DOHH2 (cell line): Measurements from ENCODE around the gene VPS45.
A peak's percentile ranks its signal among the peaks of the same experiment; 100 is the strongest.

Source experiments
- H3F3A ChIP-seq: fragments of 200-600 bp; sonication (generic), shearing (Covaris generic); 2 replicates; pipeline ENCODE4 v1.6.0; 2016; ENCODE audit warnings: antibody characterized with exemption, mild to moderate bottlenecking; ENCODE audit not compliant: control insufficient read depth, insufficient read depth
- H3K27ac ChIP-seq: fragments of 200-600 bp; sonication (generic); 2 replicates; pipeline ENCODE4 v1.5.1; 2014; ENCODE audit warnings: low read depth, mild to moderate bottlenecking, low read length, moderate library complexity
- H3K27me3 ChIP-seq: fragments of 200-600 bp; sonication (generic); 2 replicates; pipeline ENCODE4 v1.6.1; 2014; ENCODE audit warnings: mild to moderate bottlenecking, low read length, mixed read lengths; ENCODE audit not compliant: control insufficient read depth
- H3K36me3 ChIP-seq: fragments of 200-600 bp; sonication (generic); 2 replicates; pipeline ENCODE4 v1.6.1; 2014; ENCODE audit warnings: mild to moderate bottlenecking, low read length, moderate library complexity, mixed read lengths; ENCODE audit not compliant: control insufficient read depth
- H3K4me1 ChIP-seq: fragments of 200-600 bp; sonication (generic); 2 replicates; pipeline ENCODE4 v1.6.1; 2014; ENCODE audit warnings: mild to moderate bottlenecking, low read length, mixed read lengths; ENCODE audit not compliant: control insufficient read depth
- H3K4me2 ChIP-seq: fragments of 200-600 bp; sonication (generic); 2 replicates; pipeline ENCODE4 v1.6.0; 2014; ENCODE audit warnings: mild to moderate bottlenecking, low read length, moderate library complexity
- H3K4me3 ChIP-seq: fragments of 200-600 bp; sonication (generic); 2 replicates; pipeline ENCODE4 v1.5.1; 2014; ENCODE audit warnings: mild to moderate bottlenecking, low read length, mixed read lengths
- H3K79me2 ChIP-seq: fragments of 200-600 bp; sonication (generic); 2 replicates; pipeline ENCODE4 v1.6.1; 2014; ENCODE audit warnings: mild to moderate bottlenecking, low read length, mixed read lengths; ENCODE audit not compliant: control insufficient read depth
- H3K9me2 ChIP-seq: fragments of 200-600 bp; sonication (generic); replicated peaks from 2 replicates; pipeline ENCODE4 v1.6.1; 2014; ENCODE audit warnings: mild to moderate bottlenecking, low read length, mixed read lengths; ENCODE audit not compliant: control insufficient read depth
- H3K9me3 ChIP-seq: fragments of 200-600 bp; sonication (generic); 2 replicates; pipeline ENCODE4 v1.6.1; 2014; ENCODE audit warnings: antibody characterized with exemption, low read length, mixed read lengths; ENCODE audit not compliant: control insufficient read depth, insufficient read depth
- H4K20me1 ChIP-seq: fragments of 200-600 bp; sonication (generic); 2 replicates; pipeline ENCODE4 v1.6.0; 2014; ENCODE audit warnings: low read depth, mild to moderate bottlenecking, antibody characterized with exemption, low read length, moderate library complexity; ENCODE audit not compliant: control insufficient read depth, insufficient read depth
- EZH2phosphoT487 ChIP-seq: fragments of 200-600 bp; sonication (generic); IDR thresholded peaks from 2 replicates; pipeline ENCODE4 v1.6.1; 2017; ENCODE audit warnings: borderline replicate concordance, mild to moderate bottlenecking, antibody characterized with exemption, low read length, moderate library complexity, mixed read lengths
- TF ChIP-seq, protein P1 (sequence below): fragments of 200-600 bp; sonication (generic); IDR thresholded peaks from one replicate; pipeline ENCODE4 v1.5.1; 2014; ENCODE audit warnings: antibody characterized with exemption, mild to moderate bottlenecking, low read depth, low read length; ENCODE audit not compliant: poor library complexity, severe bottlenecking

VPS45 gene

DNA sequence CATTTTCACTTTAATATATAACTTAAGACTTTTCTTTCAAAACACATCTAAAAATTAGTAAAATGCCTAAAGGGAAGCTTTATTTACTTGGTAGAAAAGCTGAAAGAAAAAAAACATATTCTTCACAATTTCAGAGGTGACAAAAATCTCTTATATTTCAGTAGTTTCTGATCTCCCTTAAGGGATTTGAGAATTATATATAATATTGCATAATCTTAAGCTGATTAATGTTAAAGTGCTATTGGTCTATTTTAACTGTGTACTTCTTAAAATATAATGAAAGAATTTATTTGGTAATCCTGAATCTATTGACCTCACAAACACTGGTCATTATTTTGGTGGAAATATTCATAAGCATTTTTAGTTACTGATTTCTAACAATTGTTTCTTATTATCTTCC lies 1.2 kb upstream of the VPS45 start:
- Histone ChIP-seq H3F3A (peaks cover 3% of the 10 kb centered on the region; the same call in 1 of the 2 replicates), H3K27ac (peak overlapping the region; percentile 75), H3K4me1 (peaks cover 28% of the 10 kb centered on the region), H3K27me3 (no peaks in the 10 kb centered on the region), H4K20me1 (no peaks in the 10 kb centered on the region), H3K9me3 (no peaks in the 10 kb centered on the region), H3K79me2 (peaks cover 32% of the 10 kb centered on the region), H3K36me3 (peaks cover 5% of the 10 kb centered on the region), H3K4me2 (peak overlapping the region; percentile 94), H3K4me3 (peak overlapping the region; percentile 98), H3K9me2 (no peaks in the 10 kb centered on the region)
- TF ChIP-seq, protein P1, sequence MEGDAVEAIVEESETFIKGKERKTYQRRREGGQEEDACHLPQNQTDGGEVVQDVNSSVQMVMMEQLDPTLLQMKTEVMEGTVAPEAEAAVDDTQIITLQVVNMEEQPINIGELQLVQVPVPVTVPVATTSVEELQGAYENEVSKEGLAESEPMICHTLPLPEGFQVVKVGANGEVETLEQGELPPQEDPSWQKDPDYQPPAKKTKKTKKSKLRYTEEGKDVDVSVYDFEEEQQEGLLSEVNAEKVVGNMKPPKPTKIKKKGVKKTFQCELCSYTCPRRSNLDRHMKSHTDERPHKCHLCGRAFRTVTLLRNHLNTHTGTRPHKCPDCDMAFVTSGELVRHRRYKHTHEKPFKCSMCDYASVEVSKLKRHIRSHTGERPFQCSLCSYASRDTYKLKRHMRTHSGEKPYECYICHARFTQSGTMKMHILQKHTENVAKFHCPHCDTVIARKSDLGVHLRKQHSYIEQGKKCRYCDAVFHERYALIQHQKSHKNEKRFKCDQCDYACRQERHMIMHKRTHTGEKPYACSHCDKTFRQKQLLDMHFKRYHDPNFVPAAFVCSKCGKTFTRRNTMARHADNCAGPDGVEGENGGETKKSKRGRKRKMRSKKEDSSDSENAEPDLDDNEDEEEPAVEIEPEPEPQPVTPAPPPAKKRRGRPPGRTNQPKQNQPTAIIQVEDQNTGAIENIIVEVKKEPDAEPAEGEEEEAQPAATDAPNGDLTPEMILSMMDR: no peak
- TF ChIP-seq EZH2phosphoT487: no peak

DNA sequence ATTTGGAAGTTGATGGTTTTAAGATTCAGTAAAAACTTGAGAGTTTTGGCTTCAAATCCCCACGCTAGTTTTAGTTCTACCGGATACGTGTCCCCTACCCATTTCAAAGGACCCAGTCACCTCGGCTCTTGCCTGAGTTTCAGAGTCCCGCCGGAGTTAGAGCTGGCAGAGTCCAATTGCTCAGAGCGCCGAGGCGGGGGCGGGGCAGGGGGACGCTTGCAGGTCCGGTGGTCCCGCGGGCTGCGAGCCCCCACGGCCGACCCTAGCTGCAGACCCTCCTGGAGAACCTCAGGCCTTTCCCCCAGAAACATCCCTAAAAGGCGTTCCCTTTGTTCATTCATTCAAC lies 765 bp upstream of the VPS45 start:
- H3K27me3 ChIP-seq: no peaks in the 10 kb centered on the region
- peak overlapping the region; percentile 94 for H3K4me2 ChIP-seq
- H3K9me3 ChIP-seq: no peaks in the 10 kb centered on the region
- peaks cover 32% of the 10 kb centered on the region for H3K79me2 ChIP-seq
- H3K4me3 ChIP-seq: peak overlapping the region; percentile 98
- TF ChIP-seq, protein P1: no peak
- TF ChIP-seq EZH2phosphoT487: no peak
- peak overlapping the region; percentile 75 for H3K27ac ChIP-seq
- no peaks in the 10 kb centered on the region for H4K20me1 ChIP-seq
- peaks cover 3% of the 10 kb centered on the region; the same call in 1 of the 2 replicates for H3F3A ChIP-seq
- peaks cover 5% of the 10 kb centered on the region for H3K36me3 ChIP-seq
- H3K9me2 ChIP-seq: no peaks in the 10 kb centered on the region
- peaks cover 28% of the 10 kb centered on the region for H3K4me1 ChIP-seq

DNA sequence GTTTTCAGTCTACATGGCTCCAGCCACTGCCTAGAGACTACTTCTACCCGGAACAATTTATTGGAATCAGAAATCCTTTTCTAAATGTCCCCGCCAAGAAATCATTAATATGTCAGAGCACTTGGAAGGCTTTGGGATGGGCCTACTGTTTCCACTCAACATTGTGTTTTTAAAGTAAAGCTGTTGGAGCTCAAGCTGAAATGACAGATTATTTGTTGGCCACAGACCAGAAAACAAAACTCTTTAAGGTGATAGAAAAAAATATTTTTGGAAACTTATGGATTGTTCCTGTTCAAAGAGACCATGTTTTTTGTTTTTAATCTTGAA lies 496 bp downstream of the VPS45 start:
- H3K27ac ChIP-seq: no peak overlapping the region

More for the DNA sequence above, 496 bp downstream of the VPS45 start:
- no peaks in the 10 kb centered on the region for H4K20me1 ChIP-seq
- peaks cover 28% of the 10 kb centered on the region for H3K4me1 ChIP-seq
- H3K9me2 ChIP-seq: no peaks in the 10 kb centered on the region
- H3K36me3 ChIP-seq: peaks cover 9% of the 10 kb centered on the region
- peaks cover 32% of the 10 kb centered on the region for H3K79me2 ChIP-seq
- no peak for TF ChIP-seq EZH2phosphoT487
- TF ChIP-seq, protein P1: no peak
- H3F3A ChIP-seq: peaks cover 4% of the 10 kb centered on the region; the same call in 1 of the 2 replicates
- peak overlapping the region; percentile 94 for H3K4me2 ChIP-seq
- no peaks in the 10 kb centered on the region for H3K27me3 ChIP-seq
- peak overlapping the region; percentile 98 for H3K4me3 ChIP-seq
- H3K9me3 ChIP-seq: no peaks in the 10 kb centered on the region
